Esophagus squamous epithelium (tissue), 5 donors: Measurements from ENCODE around the gene ALDH1A2. TPM values are rescaled to one million over a fixed set of nuclear protein-coding genes. Genes with fewer than 3 reads are reported as not detected.

Experiments used
- DNase-seq: peaks from one replicate; lab custom pipeline; 2025; lab: John Stamatoyannopoulos, UW
- H3K27ac ChIP-seq, 4 donors: fragments of 200-600 bp; sonication (generic); one replicate each; pipeline ENCODE4 v1.5.1; 2016 to 2019; ENCODE audit warnings: mild to moderate bottlenecking in 1 of 4
- H3K27me3 ChIP-seq, 4 donors: fragments of 200-600 bp; sonication (generic); 1 replicate in 3 of 4; 2 replicates in 1 of 4; pipeline versions ENCODE4 v1.5.1 to v1.6.0; 2017 to 2021; ENCODE audit warnings: antibody characterized with exemption in 1 of 4
- H3K36me3 ChIP-seq, 3 donors: fragments of 200-600 bp; sonication (generic); one replicate each; pipeline ENCODE4 v1.5.1; 2016 to 2019
- H3K4me1 ChIP-seq, 3 donors: fragments of 200-600 bp; sonication (generic); one replicate each; pipeline ENCODE4 v1.5.1; 2017 to 2019
- H3K4me3 ChIP-seq, 4 donors: fragments of 200-600 bp; sonication (generic); 1 replicate in 3 of 4; 2 replicates in 1 of 4; pipeline ENCODE4 v1.5.1; 2016 to 2019; ENCODE audit warnings: mild to moderate bottlenecking in 2 of 4, moderate library complexity in 1 of 4
- H3K9me3 ChIP-seq, 3 donors: fragments of 200-600 bp; sonication (generic); one replicate each; pipeline ENCODE4 v1.5.1; 2016 to 2019
- POLR2A ChIP-seq, 4 donors: fragments of 450-650 bp; IDR thresholded peaks; one replicate each; pipeline ENCODE4 v1.6.1; 2017; ENCODE audit warnings: antibody characterized with exemption in 4 of 4, mild to moderate bottlenecking in 4 of 4, moderate library complexity in 3 of 4
- WGBS, 2 donors: methylation state at CpG; one replicate each; pipeline ENCODE4 v1.1.5; 2018; 5-methylcytosine and 5-hydroxymethylcytosine counted together
- intact Hi-C: fragments of 100-400 bp; cut with DNase I; formaldehyde crosslinking; loops from one replicate; pipeline ENCODE4 v1.15.0; 2022
- total RNA-seq, 4 donors: library from RNA; depleted of rRNA; stranded (reverse); fragments of >200 nt; gene quantifications; one replicate each; pipeline ENCODE4 v1.1.0, GENCODE V29; 2016
- TF ChIP-seq, protein P1 (sequence below), 6 experiments: fragments of 450-650 bp in 4 of 6; fragments of 200-600 bp in 2 of 6; sonication (generic) in 2 of 6; IDR thresholded peaks; one replicate each; pipeline ENCODE4 v1.5.1; 2016 to 2019; ENCODE audit warnings: antibody characterized with exemption in 6 of 6, mild to moderate bottlenecking in 4 of 6, moderate library complexity in 4 of 6
- donor health status: DM: yes; HTN: yes; CAD: no.

ALDH1A2 gene
- total RNA-seq, 4 donors from 2014 or later, result 0.19 to 3.4 (median 0.55) TPM

DNA sequence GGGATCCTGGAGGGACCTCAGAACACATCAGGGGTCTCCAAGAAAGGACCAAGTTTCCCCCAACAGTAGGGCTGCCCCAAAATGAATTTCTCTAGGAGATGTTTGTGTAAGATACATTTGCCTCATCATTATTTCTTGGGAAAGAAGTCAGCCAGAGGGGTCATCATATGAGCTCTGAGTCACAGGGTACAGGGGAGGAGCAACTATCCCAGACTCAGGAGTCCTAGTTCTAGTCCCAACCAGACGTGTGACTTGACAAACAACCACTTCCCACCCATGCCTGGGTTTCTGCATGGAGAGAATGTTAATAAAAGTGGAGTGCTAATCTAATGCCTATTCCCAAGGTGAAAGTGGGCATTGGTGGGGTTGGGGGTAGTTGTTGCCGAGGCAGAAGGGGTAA lies 144.1 kb downstream of the ALDH1A2 start:
- H3K36me3 ChIP-seq, result no peaks in the 10 kb centered on the region
- H3K9me3 ChIP-seq, result no peaks in the 10 kb centered on the region
- no peak overlapping the region for H3K4me3 ChIP-seq
- intact Hi-C loops, result no loop called here
- DNase-seq, result no peak
- TF ChIP-seq POLR2A (IDR thresholded peaks at IDR 0.05), result no peak
- TF ChIP-seq, protein P1, sequence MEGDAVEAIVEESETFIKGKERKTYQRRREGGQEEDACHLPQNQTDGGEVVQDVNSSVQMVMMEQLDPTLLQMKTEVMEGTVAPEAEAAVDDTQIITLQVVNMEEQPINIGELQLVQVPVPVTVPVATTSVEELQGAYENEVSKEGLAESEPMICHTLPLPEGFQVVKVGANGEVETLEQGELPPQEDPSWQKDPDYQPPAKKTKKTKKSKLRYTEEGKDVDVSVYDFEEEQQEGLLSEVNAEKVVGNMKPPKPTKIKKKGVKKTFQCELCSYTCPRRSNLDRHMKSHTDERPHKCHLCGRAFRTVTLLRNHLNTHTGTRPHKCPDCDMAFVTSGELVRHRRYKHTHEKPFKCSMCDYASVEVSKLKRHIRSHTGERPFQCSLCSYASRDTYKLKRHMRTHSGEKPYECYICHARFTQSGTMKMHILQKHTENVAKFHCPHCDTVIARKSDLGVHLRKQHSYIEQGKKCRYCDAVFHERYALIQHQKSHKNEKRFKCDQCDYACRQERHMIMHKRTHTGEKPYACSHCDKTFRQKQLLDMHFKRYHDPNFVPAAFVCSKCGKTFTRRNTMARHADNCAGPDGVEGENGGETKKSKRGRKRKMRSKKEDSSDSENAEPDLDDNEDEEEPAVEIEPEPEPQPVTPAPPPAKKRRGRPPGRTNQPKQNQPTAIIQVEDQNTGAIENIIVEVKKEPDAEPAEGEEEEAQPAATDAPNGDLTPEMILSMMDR (IDR thresholded peaks at IDR 0.05), result no peak
- H3K4me1 ChIP-seq, result peaks cover 0 to 39% (median 8%) of the 10 kb centered on the region in 3 donors
- 45 to 48% methylated on average over 2 of the region's 2 CpGs for WGBS, 2 donors
- H3K27me3 ChIP-seq, result peaks cover 0 to 11% (median 0%) of the 10 kb centered on the region in 4 donors
- peak overlapping the region in 1 of 4 donors; percentile 36 for H3K27ac ChIP-seq

DNA sequence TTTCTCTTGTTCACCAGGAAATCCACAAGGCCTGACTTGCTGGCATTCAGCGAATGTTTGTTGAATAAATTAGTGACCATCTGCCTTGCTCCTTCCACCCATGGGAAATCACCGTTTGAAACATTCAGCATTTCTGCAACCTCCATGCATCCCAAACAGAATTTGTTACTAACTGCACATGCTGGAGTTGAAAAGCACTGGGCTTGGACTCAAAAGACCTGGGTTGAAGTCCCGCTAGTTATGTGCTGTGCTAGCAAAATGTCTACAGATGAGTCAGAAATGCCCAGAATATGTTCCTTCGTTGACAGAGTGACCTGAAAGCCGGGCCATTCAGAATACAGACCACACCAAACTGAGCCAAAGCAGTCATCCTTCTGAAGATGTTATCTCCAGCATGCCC lies 144.6 kb downstream of the ALDH1A2 start:
- Histone ChIP-seq H3K36me3 (no peaks in the 10 kb centered on the region), H3K27me3 (peaks cover 0 to 11% (median 0%) of the 10 kb centered on the region in 4 donors), H3K9me3 (no peaks in the 10 kb centered on the region), H3K4me1 (peaks cover 0 to 39% (median 8%) of the 10 kb centered on the region in 3 donors), H3K27ac (peak overlapping the region in 1 of 4 donors; percentile 25), H3K4me3 (no peak overlapping the region)
- 37 to 63% methylated on average over 5 of the region's 5 CpGs for WGBS, 2 donors
- no peak for DNase-seq
- intact Hi-C loops, result no loop called here
- TF ChIP-seq POLR2A (IDR thresholded peaks at IDR 0.05), result no peak
- TF ChIP-seq, protein P1 (IDR thresholded peaks at IDR 0.05), result no peak

DNA sequence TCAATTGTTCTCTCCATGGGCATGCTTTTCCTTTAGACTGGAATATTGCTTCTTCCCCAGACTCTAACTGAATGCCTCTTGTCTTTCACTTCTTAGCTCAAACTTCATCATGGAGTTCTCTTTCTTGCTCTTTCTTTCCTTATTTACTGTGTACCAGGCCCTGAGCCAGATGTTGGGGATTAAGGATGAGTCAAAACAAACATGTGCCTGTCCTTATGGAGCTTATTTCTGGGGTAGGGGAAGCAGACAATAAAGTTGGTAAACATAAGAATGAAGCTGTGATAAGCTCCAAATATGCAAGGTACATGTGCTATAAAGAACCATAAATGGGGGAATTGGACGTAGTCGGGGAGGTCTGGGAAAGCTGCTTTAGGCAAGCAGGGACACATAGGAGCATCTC lies 145.8 kb downstream of the ALDH1A2 start:
- Histone ChIP-seq H3K4me1 (peaks cover 0 to 39% (median 8%) of the 10 kb centered on the region in 3 donors), H3K36me3 (no peaks in the 10 kb centered on the region), H3K9me3 (no peaks in the 10 kb centered on the region), H3K27me3 (peaks cover 0 to 11% (median 0%) of the 10 kb centered on the region in 4 donors), H3K4me3 (no peak overlapping the region), H3K27ac (no peak overlapping the region)
- intact Hi-C loops, result no loop called here
- WGBS, 2 donors, result 58 to 88% methylated on average over 2 of the region's 2 CpGs
- TF ChIP-seq POLR2A (IDR thresholded peaks at IDR 0.05), result no peak
- TF ChIP-seq, protein P1 (IDR thresholded peaks at IDR 0.05), result no peak
- no peak for DNase-seq

DNA sequence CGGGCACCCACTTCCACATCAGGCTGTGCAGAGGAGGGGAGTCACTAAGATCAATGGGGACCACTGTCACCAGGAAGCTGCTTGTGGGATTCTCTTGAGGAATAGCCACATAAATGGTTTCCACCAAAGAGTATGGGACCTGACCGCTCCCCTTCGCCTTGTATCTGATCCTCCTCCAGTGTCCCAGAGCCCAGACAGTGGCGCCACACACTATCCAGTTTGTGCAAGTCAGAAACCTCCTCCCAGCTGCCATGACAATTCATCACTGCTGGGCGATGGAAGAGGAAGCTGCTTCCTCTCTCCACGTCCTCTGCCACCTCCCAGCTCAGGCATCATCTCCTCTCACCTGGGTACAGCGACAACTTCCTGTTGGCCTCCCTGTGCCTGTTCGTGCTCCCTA lies 147.5 kb downstream of the ALDH1A2 start:
- 72 to 77% methylated on average over 8 of the region's 8 CpGs for WGBS, 2 donors
- Histone ChIP-seq H3K4me1 (peaks cover 0 to 27% (median 8%) of the 10 kb centered on the region in 3 donors), H3K4me3 (no peak overlapping the region), H3K27me3 (peaks cover 0 to 11% (median 0%) of the 10 kb centered on the region in 4 donors), H3K9me3 (no peaks in the 10 kb centered on the region), H3K36me3 (no peaks in the 10 kb centered on the region), H3K27ac (no peak overlapping the region)
- intact Hi-C loops, result no loop called here
- no peak for TF ChIP-seq POLR2A (IDR thresholded peaks at IDR 0.05)
- TF ChIP-seq, protein P1 (IDR thresholded peaks at IDR 0.05), result no peak
- no peak for DNase-seq

DNA sequence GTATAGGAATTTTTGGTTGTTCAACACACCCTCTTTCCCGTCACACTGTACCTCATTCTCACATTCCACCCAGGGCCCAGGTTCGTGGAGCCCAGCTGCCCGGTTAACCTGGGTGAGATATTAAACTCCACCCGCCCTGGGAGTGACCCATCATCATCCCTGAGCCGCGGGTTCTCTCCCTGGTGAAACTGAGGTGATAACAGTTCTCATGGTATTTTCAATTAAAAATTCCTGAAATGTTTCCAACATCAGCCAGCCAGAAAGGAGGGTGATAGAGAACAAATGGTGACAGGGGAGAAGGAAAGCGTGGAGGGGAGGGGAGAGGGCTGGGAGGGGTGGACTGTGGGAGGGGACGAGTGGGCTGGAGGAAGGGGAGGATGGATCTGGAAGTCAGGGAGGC lies 148.8 kb downstream of the ALDH1A2 start:
- H3K4me3 ChIP-seq, result no peak overlapping the region
- no peak overlapping the region for H3K27ac ChIP-seq
- TF ChIP-seq, protein P1 (IDR thresholded peaks at IDR 0.05), result no peak
- no peak for TF ChIP-seq POLR2A (IDR thresholded peaks at IDR 0.05)
- no peak for DNase-seq
- intact Hi-C loops, result no loop called here
- H3K4me1 ChIP-seq, result peaks cover 0 to 14% (median 4%) of the 10 kb centered on the region in 3 donors
- 56 to 65% methylated on average over 8 of the region's 8 CpGs for WGBS, 2 donors
- H3K9me3 ChIP-seq, result no peaks in the 10 kb centered on the region
- H3K27me3 ChIP-seq, result peaks cover 0 to 12% (median 0%) of the 10 kb centered on the region in 4 donors
- no peaks in the 10 kb centered on the region for H3K36me3 ChIP-seq
